T-helper 22 cell (primary cell): ENCODE measurements around the gene TTLL8.
"Not testable (repeated sequence)": the region's sequence is repeated elsewhere in the genome, so short reads cannot be mapped to it uniquely, and the experiment has no call there.

Experiments
- DNase-seq: peaks from one replicate; pipeline ENCODE4 v3.0.0-alpha.2; 2020; ENCODE audit warnings: low read depth

TTLL8 gene

GRCh38 chr22:50058061-50058905 is at the start of gene TTLL8:
Gene TTLL8 (minus strand): TSS chr22:50058298.
- DNase-seq = no peak

GRCh38 chr22:50107529-50107928 is 49.4 kb upstream of the TTLL8 start:
- DNase-seq = no peak

- DNase-seq = no peak
These were observed 47.4 kb upstream of the TTLL8 start for GRCh38 chr22:50105208-50106100.

- no peak for DNase-seq
These were observed 46.0 kb upstream of the TTLL8 start for GRCh38 chr22:50104141-50104544.

- no peak for DNase-seq
These were observed 44.8 kb upstream of the TTLL8 start for GRCh38 chr22:50102946-50103345.

- DNase-seq = no peak
These were observed 43.9 kb upstream of the TTLL8 start for GRCh38 chr22:50101870-50102565.

- no peak for DNase-seq
These were observed 40.0 kb upstream of the TTLL8 start for GRCh38 chr22:50098052-50098451.

- DNase-seq = no peak
These were observed 34.2 kb upstream of the TTLL8 start for GRCh38 chr22:50092342-50092741.

GRCh38 chr22:50091092-50091768 is 33.1 kb upstream of the TTLL8 start:
- DNase-seq = no peak

- no peak for DNase-seq
These were observed 32.3 kb upstream of the TTLL8 start for GRCh38 chr22:50090412-50090714.

GRCh38 chr22:50089682-50090411 is 31.7 kb upstream of the TTLL8 start, which contains the start of gene MOV10L1:
Gene MOV10L1 (plus strand): TSS chr22:50090006. CDS start chr22:50090089, 83 bp downstream.
- DNase-seq = no peak

GRCh38 chr22:50089231-50089630 is 31.1 kb upstream of the TTLL8 start:
- no peak for DNase-seq

- DNase-seq = no peak
These were observed 30.0 kb upstream of the TTLL8 start for GRCh38 chr22:50088096-50088495.

GRCh38 chr22:50087646-50088045 is 29.5 kb upstream of the TTLL8 start:
- DNase-seq = no peak

GRCh38 chr22:50086975-50087374 is 28.9 kb upstream of the TTLL8 start:
- DNase-seq = not testable (repeated sequence)

- no peak for DNase-seq
These were observed 28.4 kb upstream of the TTLL8 start for GRCh38 chr22:50086526-50086925.

- no peak for DNase-seq
These were observed 27.3 kb upstream of the TTLL8 start, which contains the start of gene MLC1 for GRCh38 chr22:50085211-50085972. Gene MLC1 (minus strand): TSS chr22:50085426. CDS start chr22:50084902, 524 bp downstream.

- DNase-seq = no peak
These were observed 26.5 kb upstream of the TTLL8 start for GRCh38 chr22:50084614-50085021.

GRCh38 chr22:50084080-50084477 is 26.0 kb upstream of the TTLL8 start:
- DNase-seq = no peak

GRCh38 chr22:50083462-50084079 is 25.5 kb upstream of the TTLL8 start:
- no peak for DNase-seq
